Ishikawa (cell line): ENCODE results near the gene TNFRSF17.

Experiments
- CEBPB ChIP-seq: IDR thresholded peaks from 2 replicates; pipeline ENCODE4 v1.6.1; 2012
- CREB1 ChIP-seq: IDR thresholded peaks from 2 replicates; pipeline ENCODE4 v1.6.1; 2012; ENCODE audit warnings: low read depth
- EGR1 ChIP-seq: IDR thresholded peaks from 2 replicates; pipeline ENCODE4 v1.6.1; 2012
- EP300 ChIP-seq: IDR thresholded peaks from 2 replicates; pipeline ENCODE4 v1.6.1; 2012; ENCODE audit warnings: borderline replicate concordance
- FOXM1 ChIP-seq: IDR thresholded peaks from 2 replicates; pipeline ENCODE4 v1.6.1; 2012; ENCODE audit warnings: low read depth, borderline replicate concordance
- NFIC ChIP-seq: IDR thresholded peaks from 2 replicates; pipeline ENCODE4 v1.6.1; 2012
- RAD21 ChIP-seq: IDR thresholded peaks from 2 replicates; pipeline ENCODE4 v1.6.1; 2012; ENCODE audit warnings: low read depth
- REST ChIP-seq: IDR thresholded peaks from 2 replicates; pipeline ENCODE4 v1.6.1; 2012; ENCODE audit warnings: low read depth, mild to moderate bottlenecking
- TAF1 ChIP-seq: IDR thresholded peaks from 2 replicates; pipeline ENCODE4 v1.6.1; 2012; ENCODE audit warnings: low read depth, mild to moderate bottlenecking
- TCF12 ChIP-seq: IDR thresholded peaks from 2 replicates; pipeline ENCODE4 v1.6.1; 2012; ENCODE audit warnings: low read depth
- TEAD4 ChIP-seq: IDR thresholded peaks from 2 replicates; pipeline ENCODE4 v1.6.1; 2012
- YY1 ChIP-seq: IDR thresholded peaks from 2 replicates; pipeline ENCODE4 v1.6.1; 2012; ENCODE audit warnings: low read depth
- ZBTB7A ChIP-seq: IDR thresholded peaks from 2 replicates; pipeline ENCODE4 v1.6.1; 2012; ENCODE audit warnings: low read depth
- TF ChIP-seq, protein P1 (sequence below): IDR thresholded peaks from 2 replicates; pipeline ENCODE4 v1.6.1; 2012
- TF ChIP-seq, protein P2 (sequence below): IDR thresholded peaks from 2 replicates; pipeline ENCODE4 v1.6.1; 2012

TNFRSF17 gene

DNA sequence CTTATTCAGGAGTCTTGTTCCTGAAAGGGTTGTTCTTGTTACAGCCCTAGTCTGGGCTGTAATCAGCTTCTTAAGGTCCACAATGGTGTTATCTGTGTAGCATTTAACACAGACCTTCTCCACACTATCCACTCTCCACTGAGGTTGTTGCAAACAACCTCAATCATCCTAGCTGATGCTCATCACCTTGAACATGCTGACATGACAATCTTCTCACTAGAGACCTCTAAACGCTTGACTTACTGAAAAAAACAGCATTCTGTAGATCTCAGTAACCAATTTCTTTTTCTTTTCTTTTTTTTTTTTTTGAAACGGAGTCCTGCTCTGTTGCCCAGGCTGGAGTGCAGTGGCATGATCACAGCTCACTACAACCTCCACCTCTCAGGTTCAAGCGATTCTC lies 3.6 kb downstream of the TNFRSF17 start:
- TF ChIP-seq EP300 (no peak), ZBTB7A (no peak), RAD21 (no peak), NFIC (no peak), TAF1 (no peak), FOXM1 (no peak), REST (no peak), CREB1 (no peak), EGR1 (no peak), YY1 (no peak), CEBPB (no peak), TCF12 (no peak)
- TF ChIP-seq, protein P1, sequence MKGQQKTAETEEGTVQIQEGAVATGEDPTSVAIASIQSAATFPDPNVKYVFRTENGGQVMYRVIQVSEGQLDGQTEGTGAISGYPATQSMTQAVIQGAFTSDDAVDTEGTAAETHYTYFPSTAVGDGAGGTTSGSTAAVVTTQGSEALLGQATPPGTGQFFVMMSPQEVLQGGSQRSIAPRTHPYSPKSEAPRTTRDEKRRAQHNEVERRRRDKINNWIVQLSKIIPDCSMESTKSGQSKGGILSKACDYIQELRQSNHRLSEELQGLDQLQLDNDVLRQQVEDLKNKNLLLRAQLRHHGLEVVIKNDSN = no peak
- TF ChIP-seq, protein P2, sequence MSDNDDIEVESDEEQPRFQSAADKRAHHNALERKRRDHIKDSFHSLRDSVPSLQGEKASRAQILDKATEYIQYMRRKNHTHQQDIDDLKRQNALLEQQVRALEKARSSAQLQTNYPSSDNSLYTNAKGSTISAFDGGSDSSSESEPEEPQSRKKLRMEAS = no peak

GRCh38 chr16:11972128-11972527 lies 7.1 kb downstream of the TNFRSF17 start:
- TF ChIP-seq NFIC (no peak), EGR1 (no peak), CEBPB (no peak), YY1 (no peak), ZBTB7A (no peak), FOXM1 (no peak), TAF1 (no peak)

- no peak for TF ChIP-seq REST
- no peak for TF ChIP-seq TAF1
- no peak for TF ChIP-seq CREB1
- TF ChIP-seq YY1 = no peak
- TF ChIP-seq, protein P2 = no peak
Measured at GRCh38 chr16:11973070-11973469, 8.1 kb downstream of the TNFRSF17 start.

GRCh38 chr16:11976850-11977375 lies 11.9 kb downstream of the TNFRSF17 start:
- TF ChIP-seq CREB1 (no peak), YY1 (no peak), RAD21 (no peak), TEAD4 (no peak), TCF12 (no peak)

- no peak for TF ChIP-seq EP300
- TF ChIP-seq, protein P1 = no peak
- TF ChIP-seq CEBPB = no peak
- no peak for TF ChIP-seq TCF12
- TF ChIP-seq TAF1 = no peak
Measured at GRCh38 chr16:11977376-11978041, 12.5 kb downstream of the TNFRSF17 start.

- TF ChIP-seq, protein P2 = no peak
- TF ChIP-seq CREB1 = no peak
Measured at GRCh38 chr16:11978080-11978479, 13.1 kb downstream of the TNFRSF17 start.
